ENCODE results near the gene WDR5B.
"Not testable (repeated sequence)": the region's sequence is repeated elsewhere in the genome, so short reads cannot be mapped to it uniquely, and the experiment has no call there.

WDR5B gene

DNA sequence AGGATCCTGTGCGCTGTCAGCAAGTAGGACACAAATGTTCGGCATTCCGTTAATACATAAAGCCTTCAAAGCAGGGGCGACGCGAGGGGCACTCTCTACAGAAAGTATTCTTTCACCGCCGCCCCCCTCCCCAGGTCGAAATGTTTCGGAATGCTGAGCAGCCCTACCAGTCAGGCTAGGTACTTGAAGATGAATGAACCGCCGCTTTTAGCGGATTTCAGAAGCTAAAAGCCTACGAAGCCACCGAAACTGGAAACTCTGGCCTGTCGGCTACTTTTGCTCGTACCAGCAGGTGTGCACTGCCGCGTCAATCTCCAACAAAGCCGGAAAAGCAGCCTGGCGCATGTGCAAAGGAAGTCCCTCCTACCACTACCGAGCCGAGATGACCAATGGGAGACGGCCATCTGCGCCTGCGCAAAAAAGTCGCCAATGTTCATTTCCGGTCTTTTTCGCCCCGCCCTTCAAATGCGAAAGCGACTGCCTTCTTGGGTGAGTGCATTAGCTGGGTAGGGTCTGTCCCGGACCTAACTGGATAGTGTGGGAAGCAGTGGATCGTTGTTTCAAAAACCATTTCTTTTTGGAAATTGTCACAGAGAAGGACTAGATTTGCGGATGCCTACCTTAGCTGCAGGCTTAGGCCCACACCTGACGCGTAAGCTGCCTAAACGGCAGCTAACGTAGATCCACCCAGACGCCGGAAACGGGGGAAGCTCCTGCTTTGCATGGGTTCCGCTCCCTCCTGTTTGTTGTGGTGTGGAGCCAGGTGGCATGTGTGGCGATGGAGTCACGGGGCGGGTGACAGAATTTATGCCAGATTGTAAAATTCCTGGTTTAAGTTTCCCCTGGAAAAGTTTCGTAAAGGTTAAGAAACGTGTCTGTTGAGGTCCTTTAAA is at the start of gene WDR5B:
Gene WDR5B, minus strand, starts transcription at position 301 of the 893 bp plus-strand sequence. CDS start 534 bp downstream, outside the sequence.
- peak; percentile 99 for DNase-seq (ENCODE audit: low spot score)

DNA sequence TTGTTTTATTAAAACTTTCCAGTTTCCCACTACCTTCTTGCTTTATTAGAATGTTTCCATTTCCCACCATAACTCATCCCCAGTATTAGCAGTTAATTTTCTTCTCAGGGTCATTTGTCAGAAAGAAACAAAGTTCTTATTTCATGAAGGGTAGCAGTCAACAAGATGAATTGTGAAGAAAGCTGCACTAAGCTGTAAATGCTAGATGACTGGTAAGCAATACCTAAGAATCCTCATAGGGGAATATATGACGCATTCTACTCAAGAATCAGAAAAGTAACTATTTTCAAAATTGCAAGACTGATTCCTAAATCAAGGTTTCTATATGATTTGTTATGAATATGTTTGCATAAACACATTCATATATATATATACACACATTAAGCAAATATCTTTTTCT is 48.8 kb upstream of the WDR5B start:
- DNase-seq (ENCODE audit: low spot score) = no peak

DNA sequence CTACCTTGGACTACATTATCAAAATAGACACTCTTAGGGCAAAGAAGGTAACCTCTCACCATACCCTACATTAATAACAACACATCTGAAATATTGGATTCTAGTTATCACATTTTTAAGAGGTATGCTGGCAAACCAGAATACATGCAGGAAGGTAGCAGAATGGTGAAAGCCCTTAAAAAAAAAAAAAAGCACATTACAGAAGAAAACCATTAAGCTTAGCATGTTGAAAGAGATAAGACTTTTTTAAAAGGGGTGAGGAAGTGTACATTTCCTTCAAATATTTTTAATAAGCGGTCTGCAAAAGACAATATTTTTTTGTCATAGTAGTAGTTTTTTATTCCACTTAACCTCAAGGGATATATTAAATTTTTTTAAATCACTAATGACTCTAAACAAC is 46.5 kb upstream of the WDR5B start:
- DNase-seq (ENCODE audit: low spot score) = no peak

DNA sequence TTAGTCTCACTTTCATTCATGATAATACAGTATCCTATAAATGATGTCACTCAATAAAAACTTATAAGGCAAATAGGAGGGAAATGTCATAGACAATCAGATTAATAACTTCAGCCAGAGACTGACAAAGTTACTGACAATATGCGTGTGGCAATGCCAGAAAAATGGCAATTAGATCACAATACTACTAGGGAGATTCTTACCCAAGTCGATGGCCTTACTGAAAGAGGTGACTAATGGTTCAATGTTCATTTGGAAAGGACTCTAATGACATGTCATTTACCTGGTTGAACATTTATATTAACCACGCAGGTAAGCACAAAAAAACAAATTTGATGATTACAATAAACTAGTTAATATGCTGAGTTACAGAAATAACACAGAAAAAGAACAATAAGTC is 45.9 kb upstream of the WDR5B start:
- DNase-seq (ENCODE audit: low spot score) = no peak

GRCh38 chr3:122458992-122459391 is 43.1 kb upstream of the WDR5B start:
- peak; percentile 66 for DNase-seq (ENCODE audit: low spot score)

DNA sequence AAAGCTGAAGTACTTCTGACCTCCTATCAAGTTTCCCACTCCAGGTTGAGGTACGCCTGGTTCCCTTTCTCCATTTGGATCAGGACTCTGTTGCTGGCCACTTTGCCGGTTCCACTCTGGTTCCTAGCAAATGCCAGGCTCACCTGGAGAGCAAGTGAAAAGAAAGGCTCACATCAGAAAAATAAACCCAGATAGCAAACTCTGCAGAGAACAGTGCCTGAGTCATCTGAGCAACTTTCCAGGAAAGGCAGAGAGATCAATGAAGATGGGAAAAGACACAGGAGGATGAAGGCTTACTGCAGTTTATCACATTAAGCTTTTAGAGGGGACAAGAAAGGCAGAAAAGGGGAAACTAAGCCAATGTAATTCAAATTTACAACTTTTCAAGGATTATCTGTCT is 41.8 kb upstream of the WDR5B start:
- no peak for DNase-seq (ENCODE audit: low spot score)

DNA sequence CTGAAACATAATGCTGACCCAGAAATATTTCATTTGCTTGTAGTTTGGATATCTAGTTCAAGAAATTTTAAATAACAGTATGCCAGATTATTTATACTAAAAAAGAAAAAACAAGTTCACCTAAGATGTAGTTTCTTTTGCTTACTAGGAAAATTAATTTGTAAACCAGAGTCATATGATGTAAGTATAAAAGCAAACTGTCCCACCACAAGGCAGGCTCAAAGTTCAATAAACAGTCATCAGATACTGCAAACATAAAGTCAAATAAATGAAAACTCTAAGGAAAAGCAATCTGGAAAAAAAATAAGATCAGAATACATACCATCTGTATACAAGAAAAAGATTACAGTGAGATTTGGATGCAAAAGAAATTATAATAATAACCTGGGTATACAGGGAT is 40.2 kb upstream of the WDR5B start:
- DNase-seq (ENCODE audit: low spot score) = no peak

GRCh38 chr3:122451371-122451770 is 35.5 kb upstream of the WDR5B start:
- no peak for DNase-seq (ENCODE audit: low spot score)

- DNase-seq (ENCODE audit: low spot score) = not testable (repeated sequence)
Observed at GRCh38 chr3:122448218-122448617, 32.4 kb upstream of the WDR5B start.

GRCh38 chr3:122444491-122444887 is 28.6 kb upstream of the WDR5B start:
- not testable (repeated sequence) for DNase-seq (ENCODE audit: low spot score)

GRCh38 chr3:122443762-122444490 is 28.1 kb upstream of the WDR5B start:
- not testable (repeated sequence) for DNase-seq (ENCODE audit: low spot score)

DNA sequence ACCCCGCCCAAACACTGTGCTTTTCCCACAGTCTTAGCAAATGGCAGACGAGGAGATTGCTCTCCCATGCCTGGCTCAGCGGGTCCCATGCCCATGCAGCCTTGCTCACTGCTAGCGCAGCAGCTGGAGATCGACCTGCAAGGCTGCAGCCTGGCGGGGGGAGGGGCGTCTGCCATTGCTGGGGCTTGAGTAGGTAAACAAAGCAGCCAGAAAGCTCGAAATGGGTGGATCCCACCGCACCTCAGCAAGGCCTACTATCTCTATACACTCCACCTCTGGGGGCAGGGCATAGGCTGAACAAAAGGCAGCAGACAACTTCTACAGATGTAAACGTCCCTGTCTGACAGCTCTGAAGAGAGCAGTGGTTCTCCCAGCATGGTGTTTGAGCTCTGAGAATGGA is 27.2 kb upstream of the WDR5B start:
- no peak for DNase-seq (ENCODE audit: low spot score)

DNA sequence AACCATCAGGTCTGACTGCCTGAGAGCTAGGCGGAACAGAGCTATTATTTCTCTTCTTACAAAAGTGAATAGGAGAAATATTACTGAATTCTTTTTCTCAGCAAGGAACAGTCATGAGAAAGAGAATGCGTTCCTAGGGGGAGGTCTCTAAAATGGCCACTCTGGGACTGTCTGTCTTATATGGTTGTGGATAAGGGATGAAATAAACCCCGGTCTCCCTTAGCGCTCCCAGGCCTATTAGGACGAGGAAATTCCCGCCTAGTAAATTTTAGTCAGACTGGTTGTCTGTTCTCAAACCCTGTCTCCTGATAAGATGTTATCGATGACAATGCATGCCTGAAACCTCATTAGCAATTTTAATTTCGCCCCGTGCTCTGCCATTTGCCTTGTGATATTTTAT is 20.1 kb upstream of the WDR5B start:
- no peak for DNase-seq (ENCODE audit: low spot score)

DNA sequence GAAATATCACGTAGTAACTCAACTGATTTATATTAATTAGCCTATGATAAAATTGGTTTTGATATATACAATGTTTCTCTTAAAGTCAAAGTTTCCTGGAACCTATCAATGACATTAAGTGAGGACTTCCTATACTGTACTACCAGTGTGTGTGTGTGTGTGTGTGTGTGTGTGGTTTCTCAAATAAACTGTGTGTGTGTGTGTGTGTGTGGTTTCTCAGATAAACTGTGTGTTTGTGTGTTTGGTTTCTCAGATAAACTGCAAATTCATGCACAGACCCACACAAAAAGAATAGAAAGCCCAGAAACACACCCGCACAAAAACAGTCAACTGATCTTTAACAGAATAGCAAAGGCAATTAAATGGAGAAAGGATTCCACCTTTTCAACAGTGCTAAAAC is 14.5 kb upstream of the WDR5B start:
- DNase-seq (ENCODE audit: low spot score) = no peak

DNA sequence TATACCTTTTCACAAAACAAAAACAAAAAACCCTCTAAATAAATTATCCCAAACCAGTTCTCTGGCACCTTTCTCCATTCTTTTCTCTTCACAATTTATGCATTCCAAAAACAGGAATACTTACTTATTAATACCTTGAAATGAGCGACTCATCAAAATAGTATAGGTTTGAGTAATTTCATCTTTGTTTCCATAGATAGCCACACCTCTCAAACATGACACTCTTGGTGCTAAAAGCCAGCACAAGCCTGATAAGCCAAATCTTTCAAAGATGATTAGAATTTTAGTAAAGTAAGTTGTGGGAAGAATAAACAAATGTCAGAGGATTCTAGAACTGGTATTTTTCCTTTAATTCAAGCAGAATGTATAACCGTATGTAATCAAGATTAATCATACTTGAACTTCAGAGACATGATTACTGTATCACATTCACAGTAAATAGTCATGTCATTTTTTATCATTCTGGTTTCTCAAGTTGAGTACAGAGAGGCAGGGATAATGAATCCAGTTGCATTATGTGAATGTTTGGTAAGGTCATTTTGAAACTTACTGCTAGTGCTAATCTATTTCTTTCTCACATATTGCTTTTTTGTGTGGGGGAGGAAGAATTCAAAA is 12.1 kb upstream of the WDR5B start:
- no peak for DNase-seq (ENCODE audit: low spot score)

DNA sequence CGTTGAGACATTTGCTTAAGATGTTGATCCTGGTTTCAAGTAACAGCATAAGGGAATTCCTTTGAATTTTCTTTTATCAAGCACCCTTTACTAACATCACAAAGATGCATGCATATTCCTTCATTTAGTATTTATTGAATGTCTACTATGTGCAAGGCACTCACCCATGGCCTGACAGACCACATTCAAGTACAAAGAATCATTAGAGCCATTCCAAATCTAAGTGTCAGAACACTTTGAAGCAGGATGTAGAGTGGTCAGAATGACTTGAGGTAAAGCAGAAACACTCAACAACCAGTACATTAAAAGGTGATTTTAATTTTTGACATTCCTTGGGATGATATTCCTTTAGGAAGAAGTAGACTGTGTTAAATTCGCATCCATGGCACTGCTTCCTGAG is 6.0 kb upstream of the WDR5B start:
- no peak for DNase-seq (ENCODE audit: low spot score)

- DNase-seq (ENCODE audit: low spot score) = no peak
Observed at GRCh38 chr3:122421101-122421500, 5.2 kb upstream of the WDR5B start.

DNA sequence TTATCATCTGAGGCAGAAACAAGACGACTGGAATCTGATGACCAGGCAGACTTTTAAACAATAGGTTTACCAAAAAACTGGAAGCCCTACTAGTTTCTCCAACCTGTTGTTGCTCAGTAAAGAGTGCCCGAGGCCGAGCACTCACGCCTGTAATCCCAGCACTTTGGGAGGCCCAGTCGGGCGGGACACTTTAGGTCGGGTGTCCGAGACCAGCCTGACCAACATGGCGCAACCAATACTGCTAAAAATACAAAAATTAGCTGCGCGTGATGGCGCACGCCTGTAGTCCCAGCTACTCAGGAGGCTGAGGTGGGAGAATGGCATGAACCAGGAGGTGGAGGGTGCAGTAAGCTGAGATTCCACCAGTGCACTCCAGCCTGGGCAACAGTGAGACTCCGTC is 1.1 kb upstream of the WDR5B start:
- DNase-seq (ENCODE audit: low spot score) = no peak

DNA sequence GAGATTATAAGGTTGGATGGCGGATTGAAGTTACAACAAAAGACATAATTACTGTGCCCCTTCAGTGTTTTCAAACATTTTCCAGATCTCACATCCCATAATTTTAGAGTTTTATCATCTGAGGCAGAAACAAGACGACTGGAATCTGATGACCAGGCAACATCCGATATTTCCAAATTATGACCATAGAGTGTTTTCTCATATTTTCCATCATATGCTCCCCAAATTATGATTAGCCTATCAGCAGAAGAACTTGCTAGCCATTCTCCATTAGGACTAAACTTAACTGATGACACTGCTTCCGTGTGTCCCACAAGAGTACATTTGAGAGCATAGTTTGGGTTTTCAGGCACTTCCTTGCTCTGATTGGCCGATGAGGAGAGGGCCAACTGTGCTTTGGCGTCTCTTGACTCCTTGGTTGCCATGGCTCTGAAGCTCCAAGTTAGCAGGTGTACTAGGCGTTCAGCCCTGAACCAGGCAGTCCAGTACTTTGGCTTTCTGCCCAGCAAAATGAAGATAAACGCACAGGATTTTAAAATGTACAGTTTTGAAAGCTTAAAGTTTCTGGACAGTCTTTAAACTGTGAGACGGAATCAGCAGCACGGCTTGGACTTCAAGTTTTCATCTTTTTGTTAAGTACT is 638 bp downstream of the WDR5B start:
- peak; percentile 63 for DNase-seq (ENCODE audit: low spot score)

DNA sequence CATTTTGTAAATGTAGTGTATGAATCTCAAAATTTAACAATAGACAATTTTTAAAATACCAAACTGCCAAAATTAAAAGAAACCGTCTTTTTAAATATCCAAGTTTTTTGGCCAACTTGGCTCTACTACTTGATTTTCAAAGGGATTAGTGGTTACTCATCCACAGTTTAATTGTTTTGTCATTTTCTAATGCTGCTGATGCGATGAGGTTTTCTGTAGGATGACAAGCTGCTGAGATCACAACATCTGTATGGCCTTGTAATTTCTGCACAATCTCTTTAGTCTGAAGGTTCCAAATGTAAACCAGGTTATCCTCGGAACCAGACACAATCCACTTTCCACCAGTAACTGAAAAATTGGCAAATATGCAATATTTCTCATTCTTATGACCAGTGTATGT is 1.5 kb downstream of the WDR5B start:
- no peak for DNase-seq (ENCODE audit: low spot score)

- no peak for DNase-seq (ENCODE audit: low spot score)
Observed at GRCh38 chr3:122410639-122411038, 5.2 kb downstream of the WDR5B start.

GRCh38 chr3:122410111-122410510 is 5.8 kb downstream of the WDR5B start:
- DNase-seq (ENCODE audit: low spot score) = no peak
